ENCODE results near the gene STK24.
"Not testable (repeated sequence)": the region's sequence is repeated elsewhere in the genome, so short reads cannot be mapped to it uniquely, and the experiment has no call there.

STK24 gene

DNA sequence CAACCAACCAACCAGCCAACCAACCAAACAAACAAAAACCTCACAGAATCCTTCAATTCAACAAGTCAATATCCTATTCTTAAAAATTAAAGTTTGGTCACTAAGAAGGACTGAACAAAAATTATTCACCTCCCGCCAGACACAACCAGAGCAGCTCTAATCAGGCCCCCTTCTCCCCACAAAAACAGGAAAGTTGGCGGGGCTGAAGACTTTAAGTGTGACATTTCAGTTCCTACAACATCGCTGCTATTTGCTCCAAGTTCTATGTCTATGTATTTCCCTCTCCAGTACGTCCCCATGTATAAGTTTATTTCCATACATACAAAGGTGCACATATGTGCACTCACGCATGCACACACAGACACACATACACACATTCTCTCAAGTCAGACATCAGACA lies 32.8 kb upstream of the STK24 start:
- FAIRE-seq (no peak), DNase-seq (ENCODE audit: insufficient read length, low spot score) (no peak)
- TF ChIP-seq, protein P1, sequence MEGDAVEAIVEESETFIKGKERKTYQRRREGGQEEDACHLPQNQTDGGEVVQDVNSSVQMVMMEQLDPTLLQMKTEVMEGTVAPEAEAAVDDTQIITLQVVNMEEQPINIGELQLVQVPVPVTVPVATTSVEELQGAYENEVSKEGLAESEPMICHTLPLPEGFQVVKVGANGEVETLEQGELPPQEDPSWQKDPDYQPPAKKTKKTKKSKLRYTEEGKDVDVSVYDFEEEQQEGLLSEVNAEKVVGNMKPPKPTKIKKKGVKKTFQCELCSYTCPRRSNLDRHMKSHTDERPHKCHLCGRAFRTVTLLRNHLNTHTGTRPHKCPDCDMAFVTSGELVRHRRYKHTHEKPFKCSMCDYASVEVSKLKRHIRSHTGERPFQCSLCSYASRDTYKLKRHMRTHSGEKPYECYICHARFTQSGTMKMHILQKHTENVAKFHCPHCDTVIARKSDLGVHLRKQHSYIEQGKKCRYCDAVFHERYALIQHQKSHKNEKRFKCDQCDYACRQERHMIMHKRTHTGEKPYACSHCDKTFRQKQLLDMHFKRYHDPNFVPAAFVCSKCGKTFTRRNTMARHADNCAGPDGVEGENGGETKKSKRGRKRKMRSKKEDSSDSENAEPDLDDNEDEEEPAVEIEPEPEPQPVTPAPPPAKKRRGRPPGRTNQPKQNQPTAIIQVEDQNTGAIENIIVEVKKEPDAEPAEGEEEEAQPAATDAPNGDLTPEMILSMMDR (IDR thresholded peaks at IDR 0.05; ENCODE audit: insufficient read depth, missing control alignments), result no peak

DNA sequence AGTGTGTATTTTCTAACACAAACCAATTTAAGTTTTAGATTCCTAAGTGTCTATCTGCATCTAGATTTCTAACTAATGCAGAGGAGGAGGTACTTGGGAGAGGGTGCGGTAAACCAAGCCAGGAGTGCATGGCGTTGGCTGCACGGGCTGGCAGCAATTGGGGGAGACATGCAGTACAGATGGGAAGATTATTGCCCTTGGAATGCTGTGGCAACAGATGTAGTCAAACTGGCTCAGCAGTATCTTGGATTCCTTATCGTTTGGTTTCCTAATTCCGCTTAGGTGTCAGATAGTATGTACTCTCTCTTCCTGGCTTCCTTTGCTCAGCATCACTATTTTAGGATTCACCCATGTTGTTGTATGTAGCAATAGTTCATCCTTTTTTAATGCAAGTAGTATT lies 29.4 kb upstream of the STK24 start:
- DNase-seq (ENCODE audit: insufficient read length, low spot score), result no peak
- TF ChIP-seq, protein P1 (IDR thresholded peaks at IDR 0.05; ENCODE audit: insufficient read depth, missing control alignments), result no peak
- FAIRE-seq, result no peak

GRCh38 chr13:98599502-98600328 lies 22.8 kb upstream of the STK24 start:
- DNase-seq (ENCODE audit: insufficient read length, low spot score) (no peak), FAIRE-seq (no peak)
- TF ChIP-seq, protein P1 (IDR thresholded peaks at IDR 0.05; ENCODE audit: insufficient read depth, missing control alignments), result no peak

GRCh38 chr13:98598043-98598442 lies 21.1 kb upstream of the STK24 start:
- TF ChIP-seq, protein P1 (IDR thresholded peaks at IDR 0.05; ENCODE audit: insufficient read depth, missing control alignments), result peak; percentile 21
- FAIRE-seq, result no peak

GRCh38 chr13:98595134-98595533 lies 18.2 kb upstream of the STK24 start:
- FAIRE-seq (no peak), DNase-seq (ENCODE audit: insufficient read length, low spot score) (no peak)
- TF ChIP-seq, protein P1 (IDR thresholded peaks at IDR 0.05; ENCODE audit: insufficient read depth, missing control alignments), result no peak

More at GRCh38 chr13:98598043-98598442, 21.1 kb upstream of the STK24 start:
- DNase-seq (ENCODE audit: insufficient read length, low spot score), result no peak

GRCh38 chr13:98592362-98592732 lies 15.4 kb upstream of the STK24 start:
- FAIRE-seq (no peak), DNase-seq (ENCODE audit: insufficient read length, low spot score) (no peak)
- TF ChIP-seq, protein P1 (IDR thresholded peaks at IDR 0.05; ENCODE audit: insufficient read depth, missing control alignments), result no peak

DNA sequence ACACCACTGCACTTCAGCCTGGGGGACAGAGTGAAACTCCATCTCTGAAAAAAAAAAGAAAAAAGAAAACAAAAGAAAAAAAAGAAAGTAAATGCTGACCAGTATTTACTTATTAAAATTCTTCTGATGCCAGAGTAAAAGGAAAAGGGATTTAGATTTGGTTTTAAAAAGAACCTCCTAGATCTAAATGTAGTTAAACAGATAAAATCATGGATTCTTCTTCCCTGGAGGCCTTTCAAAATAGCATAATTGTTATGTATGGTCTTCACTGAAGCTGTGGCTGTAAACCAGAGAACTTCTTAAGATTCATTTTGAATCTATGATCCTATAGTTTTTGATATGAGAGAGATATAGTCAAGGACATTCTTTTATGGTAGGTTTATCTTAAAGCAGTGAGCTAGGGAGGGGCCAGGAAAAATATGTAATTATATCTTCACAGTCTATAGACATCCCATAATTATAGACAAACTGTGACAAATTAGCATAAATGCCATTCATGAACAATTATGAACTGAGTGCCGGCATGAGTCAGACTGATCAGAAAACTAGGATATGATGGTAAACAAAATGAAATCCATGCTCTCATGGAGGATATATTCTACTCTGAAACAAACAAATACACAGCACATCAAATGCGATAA lies 14.9 kb upstream of the STK24 start:
- FAIRE-seq, result no peak
- TF ChIP-seq, protein P1 (IDR thresholded peaks at IDR 0.05; ENCODE audit: insufficient read depth, missing control alignments), result no peak
- DNase-seq (ENCODE audit: insufficient read length, low spot score), result no peak

- FAIRE-seq; DNase-seq (ENCODE audit: insufficient read length, low spot score): not testable (repeated sequence)
These were observed 13.6 kb upstream of the STK24 start for GRCh38 chr13:98590471-98590870.

DNA sequence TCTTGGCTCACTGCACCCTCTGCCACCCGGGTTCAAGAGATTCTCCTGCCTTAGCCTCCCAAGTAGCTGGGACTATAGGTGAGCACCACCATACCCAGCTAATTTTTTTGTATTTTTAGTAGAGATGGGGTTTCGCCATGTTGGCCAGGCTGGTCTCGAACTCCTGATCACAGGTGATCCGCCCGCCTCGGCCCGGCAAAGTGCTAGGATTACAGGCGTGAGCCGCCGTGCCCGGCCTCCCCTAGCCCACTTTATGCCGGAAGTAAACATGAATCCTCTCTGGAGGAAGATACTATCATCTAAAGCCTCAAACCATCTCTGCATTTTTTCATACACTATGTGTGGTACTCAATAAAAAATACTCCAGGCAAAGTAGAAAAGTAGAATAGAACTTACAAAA lies 12.6 kb upstream of the STK24 start:
- DNase-seq (ENCODE audit: insufficient read length, low spot score); FAIRE-seq: not testable (repeated sequence)

All from D721Med (cell line).